ENCODE results near the gene TMEM79.

- TF ChIP-seq CTCF (IDR thresholded peaks at IDR 0.05; ENCODE audit: extremely low read depth in 1 of 2, insufficient read depth in 1 of 2, low read depth in 1 of 2, low read length in 2 of 2) (no peak), POLR2A (IDR thresholded peaks at IDR 0.05; ENCODE audit: low read depth, low read length) (no peak), POLR2AphosphoS5 (IDR thresholded peaks at IDR 0.05; ENCODE audit: insufficient read depth, low read depth, low read length) (no peak), MAX (IDR thresholded peaks at IDR 0.05; ENCODE audit: insufficient read depth, insufficient read length) (no peak)
Measured at GRCh38 chr1:156279837-156280236, 4.3 kb upstream of the TMEM79 start.
